AG20443 (cell line): Measurements from ENCODE around the gene RARA.
"Not testable (repeated sequence)": the region's sequence is repeated elsewhere in the genome, so short reads cannot be mapped to it uniquely, and the experiment has no call there.

Experiments
- DNase-seq: peaks from one replicate; pipeline ENCODE4 v3.0.0; 2012; ENCODE audit warnings: low spot score, mixed read lengths

RARA gene

DNA sequence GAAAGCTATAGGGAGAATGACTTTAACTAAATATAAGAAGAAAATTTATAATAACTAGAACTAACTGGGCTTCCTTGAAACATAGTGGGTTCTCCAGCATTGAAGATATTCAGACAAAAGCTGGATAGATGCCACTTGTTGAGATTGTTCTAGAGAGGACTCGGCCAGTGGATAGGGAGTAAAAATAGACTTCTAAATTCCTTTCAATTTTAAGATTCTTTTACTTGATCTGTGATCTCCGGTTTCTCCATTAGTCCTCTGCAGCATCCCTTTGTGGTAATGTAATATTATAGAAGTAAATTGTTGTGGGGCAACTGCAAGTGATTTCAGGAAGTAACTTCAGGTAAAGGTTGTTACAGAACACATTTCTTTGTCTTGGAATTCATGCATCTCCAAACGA is 10.3 kb upstream of the RARA start:
- DNase-seq, result peak; percentile 70

DNA sequence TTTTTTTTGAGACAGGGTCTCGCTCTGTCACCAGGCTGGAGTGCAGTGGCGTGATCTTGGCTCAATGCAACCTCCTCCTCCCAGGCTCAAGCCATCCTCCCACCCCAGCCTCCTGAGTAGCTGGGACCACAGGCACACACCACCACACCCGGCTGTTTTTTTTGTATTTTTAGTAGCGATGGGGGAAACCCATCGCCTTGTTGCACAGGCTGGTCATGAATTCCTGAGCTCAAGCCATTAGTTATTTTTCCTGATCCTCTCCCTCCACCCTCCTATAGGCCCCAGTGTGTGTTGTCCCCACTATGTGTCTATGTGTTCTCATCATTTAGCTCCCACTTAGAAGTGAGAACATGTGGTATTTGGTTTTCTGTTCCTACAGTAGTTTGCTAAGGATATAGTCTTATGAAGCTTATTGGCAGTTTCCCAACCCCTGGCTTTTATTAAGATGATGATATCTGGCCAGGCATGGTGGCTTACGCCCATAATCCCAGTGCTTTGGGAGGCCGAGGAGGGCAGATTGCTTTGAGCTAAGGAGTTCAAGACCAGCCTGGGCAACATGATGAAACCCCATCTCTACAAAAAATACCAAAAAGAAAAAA is 9.7 kb upstream of the RARA start:
- not testable (repeated sequence) for DNase-seq

DNA sequence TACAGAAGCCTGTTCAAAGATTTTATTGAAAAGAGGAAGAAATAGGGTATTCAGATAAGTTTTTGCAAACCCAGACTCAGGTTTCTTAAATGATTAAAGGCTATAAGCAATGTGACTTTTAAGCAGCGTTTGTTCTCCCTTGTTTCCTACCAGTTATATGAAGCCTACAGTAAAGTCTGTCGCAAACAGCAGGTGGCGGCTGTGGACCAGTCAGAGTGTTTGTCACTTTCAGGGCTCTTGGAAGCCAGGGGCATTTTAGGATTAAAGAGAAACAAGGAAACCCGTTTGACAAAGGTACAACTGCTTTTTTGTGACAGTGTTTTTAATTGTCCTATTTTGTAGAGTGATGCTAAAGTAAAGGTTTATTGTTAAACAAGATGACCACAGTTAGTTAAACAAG is 7.7 kb upstream of the RARA start:
- no peak for DNase-seq

DNA sequence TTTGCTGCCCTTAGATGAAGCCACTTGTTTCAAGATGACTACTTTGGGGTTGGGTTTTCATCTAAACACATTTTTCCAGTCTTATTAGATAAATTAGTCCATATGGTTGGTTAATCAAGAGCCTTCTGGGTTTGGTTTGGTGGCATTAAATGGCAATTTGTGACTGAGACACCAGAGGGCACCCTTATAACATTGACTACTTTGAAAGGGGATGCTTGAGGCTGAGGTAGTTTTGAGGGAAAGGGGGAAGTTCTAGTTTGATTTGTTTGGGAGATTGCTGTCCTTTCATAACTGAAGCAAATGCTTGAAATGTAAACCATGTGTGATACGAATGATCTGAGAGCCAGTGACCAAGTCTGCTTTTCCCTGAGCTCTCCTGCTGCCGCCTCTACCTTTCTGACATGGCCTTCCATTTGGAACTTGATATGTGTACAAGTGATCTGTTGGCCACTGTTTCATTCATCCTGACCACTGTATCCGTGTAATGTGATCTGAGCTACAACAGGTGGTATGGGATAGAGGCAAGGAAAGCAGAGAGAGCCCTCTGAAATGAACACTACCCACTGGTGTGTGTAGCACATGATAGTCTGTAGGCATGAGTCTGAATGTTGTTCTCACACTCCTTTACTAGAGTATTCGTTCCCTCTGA is 5.8 kb upstream of the RARA start:
- peak; percentile 61 for DNase-seq

DNA sequence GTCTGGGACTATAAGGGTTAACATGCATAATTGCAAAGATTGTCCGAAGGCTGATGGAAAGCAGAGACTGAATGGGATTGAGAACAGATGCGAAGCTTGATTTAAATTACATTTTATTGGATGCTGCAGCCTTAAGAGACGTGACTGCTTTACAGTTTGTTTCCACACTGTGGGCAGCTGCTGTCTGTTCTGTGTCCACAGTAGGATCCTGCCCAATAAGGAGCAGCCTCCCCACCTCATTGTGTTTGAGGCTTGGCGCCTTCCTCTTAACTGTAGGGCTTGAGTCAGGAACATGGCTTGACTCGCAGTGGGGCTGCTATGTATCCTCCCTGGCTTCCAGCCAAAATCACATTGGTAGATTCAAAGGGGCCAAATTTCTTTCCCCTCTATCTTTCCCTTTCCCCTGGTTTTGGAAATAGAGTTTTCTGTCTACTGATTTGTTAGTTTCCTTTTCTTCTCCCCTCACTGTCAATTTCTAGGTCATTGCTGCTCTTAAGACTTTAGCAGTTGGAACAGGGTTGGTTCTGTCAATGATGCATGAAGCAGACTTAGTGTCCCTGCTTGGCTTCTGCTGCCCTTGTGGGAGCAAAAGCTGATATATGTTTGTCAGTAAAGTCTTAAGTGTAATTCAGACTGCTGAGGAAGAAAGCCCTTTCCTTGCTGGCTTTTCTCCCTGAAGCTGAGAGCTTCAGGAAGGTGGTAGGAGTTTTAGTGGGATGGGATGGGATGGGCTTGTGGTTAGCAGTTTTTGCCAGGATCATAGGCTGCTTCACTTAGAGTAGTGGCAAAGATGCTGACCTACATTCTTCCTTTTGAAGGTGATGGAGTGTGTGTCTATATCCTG is 5.0 kb upstream of the RARA start:
- DNase-seq, result peak; percentile 68

DNA sequence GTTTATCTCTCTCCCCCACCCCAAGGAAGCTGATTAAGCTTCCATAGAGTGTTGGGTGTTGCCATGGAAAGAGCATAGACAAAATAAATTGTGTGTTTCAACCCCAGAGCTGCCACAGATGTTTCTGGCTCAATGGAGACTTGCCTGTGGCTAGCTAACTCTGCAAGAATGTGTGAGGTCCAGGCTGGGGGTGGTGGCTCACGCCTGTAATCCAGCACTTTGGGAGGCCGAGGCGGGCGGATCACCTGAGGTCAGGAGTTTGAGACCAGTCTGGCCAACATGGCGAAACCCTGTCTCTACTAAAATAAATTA is 4.5 kb upstream of the RARA start:
- DNase-seq, result peak; percentile 81

DNA sequence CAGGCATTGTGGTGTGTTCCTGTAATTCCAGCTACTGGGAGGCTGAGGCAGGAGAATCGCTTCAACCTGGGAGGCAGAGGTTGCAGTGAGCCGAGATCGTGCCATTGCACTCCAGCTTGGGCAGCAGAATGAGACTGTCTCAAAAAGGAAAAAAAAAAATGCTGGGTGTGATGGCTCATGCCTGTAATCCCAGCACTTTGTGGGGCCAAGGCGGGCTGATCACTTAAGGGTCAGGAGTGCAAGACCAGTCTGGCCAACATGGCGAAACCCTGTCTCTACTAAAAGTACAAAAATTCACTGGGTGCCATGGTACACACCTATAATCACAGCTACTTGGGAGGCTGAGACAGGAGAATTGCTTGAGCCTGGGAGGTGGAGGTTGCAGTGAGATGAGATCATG is 4.1 kb upstream of the RARA start:
- DNase-seq, result not testable (repeated sequence)

DNA sequence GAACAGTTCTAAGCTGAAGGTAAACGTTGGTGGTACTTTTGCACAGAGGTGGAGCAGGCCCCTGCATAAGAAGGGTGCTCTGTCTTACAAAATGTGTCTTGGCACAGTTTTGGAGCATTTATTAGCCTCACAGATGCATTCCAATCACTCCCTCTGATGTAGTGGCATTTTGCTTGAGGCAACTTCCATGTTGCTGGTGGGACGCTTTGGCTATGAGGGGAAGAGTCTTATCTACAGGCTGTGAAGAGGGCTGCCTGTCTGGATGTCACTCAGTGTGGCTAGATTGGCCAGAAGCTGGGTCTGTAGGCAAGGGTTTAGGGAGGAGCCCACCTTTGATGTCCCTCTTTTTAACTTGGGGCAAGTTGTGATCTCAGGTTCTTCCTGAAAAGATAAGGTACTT is 2.6 kb upstream of the RARA start:
- no peak for DNase-seq

DNA sequence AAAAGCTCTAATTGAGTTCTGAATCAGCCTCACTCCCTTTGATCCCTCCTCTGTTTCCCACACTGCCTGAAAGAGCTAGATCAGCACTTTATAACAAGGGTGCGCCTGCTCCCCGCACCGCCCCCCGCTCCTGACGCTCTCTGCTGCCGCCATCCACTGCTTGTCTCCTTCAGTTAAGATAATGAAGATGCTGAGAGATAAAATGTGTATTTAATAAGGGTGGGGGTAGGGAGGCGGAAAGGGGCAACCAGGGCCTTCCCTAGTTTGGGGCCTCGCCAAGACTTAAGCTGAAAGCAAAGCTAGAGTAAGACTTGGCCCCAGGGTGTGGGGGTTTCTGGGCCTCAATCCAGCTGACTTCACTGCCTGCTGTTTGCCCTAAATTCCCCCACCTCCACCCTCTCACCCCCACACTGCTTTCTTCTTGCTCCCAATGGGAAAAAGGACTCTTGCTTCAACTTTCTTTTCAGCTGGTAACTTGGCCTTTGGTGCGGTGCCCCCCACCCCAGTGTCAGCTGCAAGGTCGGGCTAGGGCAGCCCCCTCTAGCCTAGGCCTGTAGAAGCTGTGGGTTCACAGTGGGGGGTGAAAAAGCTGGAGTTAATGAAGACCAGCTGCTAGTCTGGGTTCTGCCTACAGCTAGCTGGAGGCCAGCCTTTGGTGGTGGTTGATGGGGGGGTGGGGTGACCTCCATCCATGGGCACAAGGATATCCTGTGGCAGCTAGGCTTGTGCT is 1.8 kb upstream of the RARA start:
- no peak for DNase-seq

DNA sequence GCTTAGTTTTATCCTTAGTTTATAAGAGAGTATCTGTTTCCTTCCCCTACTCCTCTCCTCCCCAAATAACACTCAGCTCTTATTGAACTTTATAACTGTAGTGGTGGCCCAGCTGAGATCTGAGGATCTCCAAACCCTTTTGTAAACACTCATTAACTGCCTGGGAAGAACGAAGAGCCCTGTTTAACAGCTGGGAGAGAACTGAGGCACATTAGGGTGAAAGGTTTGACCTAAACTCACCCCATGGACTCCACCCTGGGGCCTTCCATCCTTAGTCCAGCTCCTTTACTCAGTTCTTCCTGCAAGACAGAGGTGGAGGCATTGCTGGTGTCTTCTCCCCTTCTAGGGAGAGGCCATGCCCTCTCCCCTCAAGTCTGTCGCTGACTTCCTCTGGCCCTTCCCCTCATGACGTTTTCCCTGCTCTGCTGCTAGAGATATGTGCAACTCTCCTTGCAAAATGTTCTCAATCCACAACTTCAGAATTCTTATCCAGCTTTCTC is 1.2 kb upstream of the RARA start:
- no peak for DNase-seq

DNA sequence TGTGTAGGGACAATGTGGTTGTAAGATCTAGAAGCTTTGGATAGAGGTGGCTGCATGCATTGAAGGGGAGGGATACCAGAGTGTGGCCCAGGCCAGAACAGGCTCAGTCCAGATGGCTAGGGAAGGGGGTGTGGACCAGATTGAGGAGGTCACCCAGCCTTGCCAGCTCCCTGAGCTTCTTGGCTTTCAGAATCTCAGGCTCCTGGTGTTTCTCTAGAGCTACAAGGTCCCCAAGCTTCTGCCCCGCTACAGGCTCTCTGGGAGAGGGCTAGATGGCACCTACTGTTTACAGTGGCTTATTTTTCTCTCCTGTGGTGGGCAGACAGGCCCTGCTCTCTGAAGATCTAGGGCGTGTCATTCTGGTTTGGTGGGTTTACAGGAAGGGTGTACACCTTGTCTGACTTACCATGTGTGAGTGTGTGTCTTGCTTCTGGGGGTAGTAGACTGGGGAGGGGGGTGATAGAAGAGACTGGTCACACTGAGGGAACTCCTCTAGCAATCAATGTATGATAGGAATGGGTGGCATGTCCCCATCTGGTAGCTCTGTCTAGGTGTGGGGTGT is 1.1 kb downstream of the RARA start:
- DNase-seq, result no peak

DNA sequence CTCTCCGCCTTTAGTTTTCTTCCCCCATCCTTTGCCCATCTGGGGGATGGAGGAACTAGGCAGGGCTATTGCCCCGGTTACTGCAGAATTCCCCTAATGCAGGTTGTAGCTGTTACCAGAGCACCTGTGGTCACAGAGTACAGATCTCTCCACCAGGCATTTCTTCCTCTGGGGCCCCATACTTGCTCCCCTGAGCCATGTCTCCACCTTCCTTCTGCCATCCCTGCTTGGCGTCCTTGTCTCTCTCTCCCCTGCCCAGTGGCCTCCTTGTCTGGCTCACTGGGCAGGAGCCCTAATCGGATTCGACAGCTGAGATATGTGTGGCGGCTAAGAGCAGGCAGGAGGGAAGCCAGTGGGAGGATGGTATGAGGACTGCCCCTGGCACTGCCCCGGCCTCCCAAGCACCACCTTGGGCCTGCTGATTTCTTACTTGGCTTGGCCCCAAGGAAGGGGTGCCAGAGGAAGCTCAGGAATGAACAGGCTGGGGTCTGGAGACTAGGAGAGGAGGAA is 2.0 kb downstream of the RARA start:
- DNase-seq, result no peak

DNA sequence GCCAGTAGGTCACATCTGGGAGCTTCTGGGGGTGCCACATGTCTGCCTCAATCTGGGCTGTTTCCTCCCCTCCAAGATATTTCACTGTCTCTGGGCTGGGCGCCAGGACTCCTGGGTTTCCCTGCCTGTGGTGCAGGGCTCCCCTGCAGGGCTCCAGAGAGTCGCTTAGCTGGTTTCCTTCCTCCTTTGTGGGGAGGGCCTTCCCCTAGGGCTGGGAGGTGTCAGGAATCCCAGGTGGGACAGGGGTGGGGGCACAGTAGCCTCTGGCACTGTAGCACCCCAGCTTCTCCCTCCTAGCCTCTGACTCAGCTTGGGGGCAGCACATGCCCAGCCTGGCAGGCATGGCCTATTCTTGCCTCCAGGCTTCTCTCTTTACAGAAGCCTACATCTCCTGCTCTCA is 2.6 kb downstream of the RARA start:
- no peak for DNase-seq

DNA sequence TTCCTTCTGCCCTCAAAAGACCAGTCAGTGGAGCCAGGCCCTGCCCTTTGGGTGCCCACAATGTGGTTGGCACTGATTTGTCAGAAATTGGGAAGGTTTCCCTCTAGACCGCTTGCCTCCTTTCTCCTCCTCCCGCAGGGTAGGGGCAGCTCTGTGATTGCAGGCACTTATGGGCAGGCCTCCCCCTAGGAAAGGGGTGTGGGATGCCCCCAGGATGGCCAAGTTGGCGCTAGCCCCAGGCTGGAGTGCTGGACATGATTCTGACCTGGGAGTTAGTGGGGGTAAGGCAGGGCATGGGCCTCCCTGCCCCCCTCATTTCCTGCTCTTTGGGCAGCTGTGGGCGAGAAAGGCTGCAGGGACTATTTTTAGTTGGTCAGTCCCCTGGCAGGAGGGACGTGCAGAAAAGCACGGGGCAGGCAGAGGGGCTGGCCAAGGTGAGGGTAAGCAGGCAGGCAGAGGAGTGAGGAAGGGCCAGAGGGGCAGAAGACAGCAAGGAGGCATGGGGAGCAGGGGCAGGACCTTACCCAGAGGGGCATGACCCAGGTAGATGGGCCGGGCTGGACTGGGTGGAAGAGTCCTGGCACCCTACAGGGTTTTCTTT is 3.3 kb downstream of the RARA start:
- DNase-seq, result no peak

DNA sequence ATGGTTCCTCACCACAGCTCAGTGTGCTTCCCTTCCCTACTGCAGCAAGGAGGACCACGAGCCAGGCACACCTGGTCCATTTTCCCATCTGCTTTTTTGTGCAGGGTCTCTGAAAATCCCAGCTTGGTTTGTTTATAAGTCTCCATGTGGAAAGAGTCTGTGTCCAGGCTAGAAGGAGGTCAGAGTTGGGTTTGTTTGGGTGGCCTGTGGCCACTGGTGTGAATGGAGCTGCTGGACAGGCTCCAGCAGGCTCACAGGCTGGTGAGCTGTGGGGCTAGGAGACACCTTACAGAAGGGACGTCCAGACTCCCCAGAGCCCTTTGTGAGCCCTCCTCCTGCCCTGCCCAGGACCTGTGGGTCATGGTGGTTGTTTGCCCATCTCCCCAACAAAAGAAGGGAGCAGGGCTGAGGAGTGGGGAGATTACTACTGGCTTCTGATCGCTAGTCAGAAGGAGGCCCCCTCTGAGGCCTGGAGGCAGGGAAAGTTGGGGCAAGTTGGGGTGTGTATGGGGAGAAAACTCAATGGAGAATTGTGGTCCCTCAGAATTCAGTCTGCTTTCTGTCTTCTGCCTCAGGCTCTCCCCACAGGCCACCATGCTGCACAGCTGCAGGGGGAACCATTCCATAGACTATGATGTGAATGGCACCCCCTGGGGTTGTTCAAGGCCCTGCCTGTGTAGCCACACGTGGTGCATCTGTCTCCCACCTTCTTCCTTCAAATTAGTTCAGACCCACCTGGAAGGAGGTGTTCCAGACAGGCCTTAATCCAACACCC is 4.1 kb downstream of the RARA start:
- no peak for DNase-seq

DNA sequence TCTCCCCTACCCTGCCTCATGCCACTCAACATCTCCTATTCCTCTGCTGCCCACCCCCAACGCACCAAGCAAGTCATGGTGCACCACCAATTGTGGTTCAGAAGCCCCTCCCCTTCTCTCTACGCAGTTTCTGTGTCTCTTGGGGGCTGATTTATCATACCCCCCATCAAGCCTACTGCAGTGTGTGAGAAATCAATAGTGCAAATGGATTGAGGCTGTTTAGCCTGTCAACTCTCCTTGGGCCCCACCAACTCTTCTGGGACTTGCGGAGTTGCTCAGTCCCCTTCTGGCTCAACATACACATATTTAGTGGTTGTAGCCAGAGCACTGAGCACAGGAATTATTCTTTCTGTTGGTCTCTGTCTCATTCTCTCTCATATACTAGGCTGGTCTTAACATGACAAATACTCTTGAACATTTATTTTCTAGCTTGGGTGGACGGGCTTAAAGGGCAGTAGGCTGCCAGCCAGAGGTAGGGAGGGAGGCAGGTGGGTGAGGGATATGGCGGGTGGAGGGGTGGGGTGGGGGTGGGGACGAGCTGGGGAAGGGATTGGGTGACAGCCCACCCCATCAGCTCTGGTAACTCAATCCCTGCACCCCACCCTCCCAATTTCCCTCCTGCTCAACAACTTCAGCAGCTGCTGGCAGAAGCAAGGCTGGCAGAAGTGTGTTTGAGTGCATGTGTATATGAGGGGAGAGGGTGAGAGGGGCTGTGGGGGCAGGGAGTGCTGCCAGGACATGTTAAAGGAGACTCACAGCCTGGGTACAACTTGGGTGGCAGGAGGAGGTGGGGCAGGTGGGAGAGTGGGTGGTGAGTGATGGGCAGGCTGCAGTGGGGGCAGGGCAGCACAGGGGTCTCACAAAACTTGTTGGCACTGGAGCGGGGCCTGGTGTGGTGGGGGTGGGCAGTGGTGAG is 4.9 kb downstream of the RARA start:
- no peak for DNase-seq

DNA sequence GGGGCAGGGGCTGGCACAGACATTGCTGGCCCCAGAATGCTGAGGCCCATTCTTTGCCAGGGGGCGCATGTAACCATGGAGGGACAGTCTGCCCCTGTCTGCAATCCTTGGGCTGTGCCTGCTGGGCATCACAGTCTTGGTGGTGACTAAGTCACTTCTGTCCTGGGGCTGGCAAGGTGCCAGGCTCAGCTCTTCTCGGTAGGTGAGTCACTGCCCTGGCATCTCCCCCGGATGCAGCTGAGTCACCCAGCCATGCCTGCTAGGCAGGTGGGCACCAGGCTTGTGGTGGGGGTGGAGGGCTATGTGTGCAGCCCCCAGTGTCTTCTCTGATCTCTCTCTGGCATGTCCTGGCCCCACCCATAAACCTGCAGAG is 5.6 kb downstream of the RARA start:
- DNase-seq, result peak; percentile 84

DNA sequence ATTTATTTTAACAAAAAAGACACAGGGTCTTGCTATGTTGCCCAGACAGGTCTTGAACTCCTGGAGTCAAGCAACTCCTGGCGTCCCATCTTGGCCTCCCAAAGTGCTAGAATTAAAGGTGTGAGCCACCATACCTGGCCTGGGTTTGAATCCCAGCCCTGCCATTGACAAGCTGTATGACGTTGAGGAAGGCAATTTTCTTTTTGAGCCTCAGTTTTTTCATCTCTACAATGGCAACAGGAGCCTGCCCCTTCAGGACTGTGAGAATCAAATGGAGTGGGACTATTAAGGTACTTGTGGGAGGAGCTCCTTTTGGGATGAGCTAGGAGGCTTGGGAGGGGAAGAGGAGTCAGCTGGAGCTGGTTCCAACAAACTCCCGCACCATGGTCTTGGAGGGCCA is 6.2 kb downstream of the RARA start:
- DNase-seq, result no peak

DNA sequence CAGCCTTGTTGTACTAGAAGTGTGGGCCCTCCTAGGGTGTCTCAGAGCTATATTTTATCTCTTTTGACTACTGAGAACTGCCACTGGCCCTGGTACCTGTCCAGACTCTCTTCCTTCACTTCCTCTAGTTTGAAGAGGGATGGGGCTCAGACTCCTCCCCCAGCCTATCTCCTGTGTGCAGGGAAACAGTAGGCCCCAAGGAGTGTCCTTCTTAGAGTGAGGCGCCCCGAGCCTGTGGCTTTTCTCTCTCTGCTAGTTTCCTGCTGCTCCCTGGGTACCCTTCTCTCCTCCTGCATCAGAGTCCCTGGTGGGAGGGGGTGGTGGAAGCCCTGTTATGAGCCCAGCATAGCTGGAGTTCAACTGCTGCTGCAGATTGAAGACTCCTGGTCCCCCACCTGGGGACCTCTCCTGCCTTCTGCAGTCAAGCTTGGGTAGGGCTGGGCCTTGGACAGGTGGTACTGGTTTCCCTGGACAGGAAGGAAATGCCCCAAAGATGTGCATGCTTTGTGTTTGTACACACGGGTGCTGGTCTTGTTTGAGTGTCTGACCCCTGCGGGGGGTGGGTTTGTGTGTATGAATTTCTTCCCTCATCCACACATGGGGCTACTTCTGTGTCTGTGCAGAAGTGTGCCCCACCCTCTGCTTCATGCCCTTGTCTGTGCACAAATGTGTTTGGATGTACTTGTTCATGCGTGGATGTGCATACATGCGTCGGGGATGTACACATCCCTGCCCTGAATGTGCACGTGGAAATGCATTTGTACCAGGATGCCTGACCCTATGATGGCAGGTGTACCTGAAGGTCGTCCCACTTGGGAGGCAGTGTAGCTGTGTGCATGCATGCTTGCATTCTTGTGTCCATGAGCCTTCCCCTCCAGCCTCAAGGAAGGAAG is 6.9 kb downstream of the RARA start:
- no peak for DNase-seq
